GM21576 (cell line): ENCODE data around the gene GNB5.
"Not testable (repeated sequence)": the region's sequence is repeated elsewhere in the genome, so short reads cannot be mapped to it uniquely, and the experiment has no call there.

Experiments used
- ATAC-seq: cut with Tn5 transposase; IDR thresholded peaks from one replicate; pipeline ENCODE4 v1.9.1; 2021; ENCODE audit warnings: mild to moderate bottlenecking, moderate library complexity; ENCODE audit not compliant: unreplicated experiment

GNB5 gene

DNA sequence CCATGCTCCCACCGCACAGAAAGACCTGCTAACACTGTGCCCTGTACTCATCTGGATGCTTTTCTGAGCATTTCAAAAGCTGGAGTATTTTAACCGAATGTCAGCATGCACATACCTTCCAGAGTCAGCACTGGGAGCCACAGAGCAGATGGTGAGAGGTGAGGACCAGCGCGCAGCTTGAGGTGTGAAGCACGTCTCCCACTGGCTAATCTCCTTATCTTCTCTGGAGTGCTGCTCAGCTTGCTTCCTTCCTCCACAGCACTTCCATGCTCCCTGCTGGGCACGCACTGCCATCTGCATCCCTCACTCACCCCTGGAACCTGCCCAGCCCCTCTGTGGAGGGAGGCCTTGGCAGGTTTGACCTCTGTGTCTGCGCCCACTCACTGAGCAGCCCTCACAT is at the start of gene GNB5:
GNB5 (minus strand) TSS at position 186 of the 400 bp plus-strand sequence. CDS start 6,716 bp downstream, outside the sequence.
- ATAC-seq, result no peak

- ATAC-seq, result no peak
These were observed 49.0 kb upstream of the GNB5 start for GRCh38 chr15:52240166-52240565.

GRCh38 chr15:52238989-52239525 is 47.9 kb upstream of the GNB5 start:
- not testable (repeated sequence) for ATAC-seq

DNA sequence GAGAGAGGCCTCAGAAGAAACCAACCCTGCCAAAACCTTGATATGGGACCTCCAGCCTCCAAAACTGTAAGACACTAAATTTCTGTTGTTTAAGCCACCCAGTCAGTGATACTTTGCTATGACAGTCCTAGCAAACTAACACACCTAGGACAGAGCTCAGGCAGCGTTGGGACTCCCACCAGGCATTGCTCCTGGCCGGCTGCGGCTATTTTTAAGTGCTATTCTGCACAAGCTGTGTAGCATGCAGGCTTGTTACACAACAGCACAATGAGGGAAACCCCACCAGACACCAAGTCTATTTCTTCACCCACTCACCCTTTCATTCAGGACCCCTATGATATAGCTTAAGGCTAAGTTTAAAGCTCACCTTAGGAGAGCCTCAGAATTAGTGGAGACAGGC is 47.0 kb upstream of the GNB5 start:
- no peak for ATAC-seq

DNA sequence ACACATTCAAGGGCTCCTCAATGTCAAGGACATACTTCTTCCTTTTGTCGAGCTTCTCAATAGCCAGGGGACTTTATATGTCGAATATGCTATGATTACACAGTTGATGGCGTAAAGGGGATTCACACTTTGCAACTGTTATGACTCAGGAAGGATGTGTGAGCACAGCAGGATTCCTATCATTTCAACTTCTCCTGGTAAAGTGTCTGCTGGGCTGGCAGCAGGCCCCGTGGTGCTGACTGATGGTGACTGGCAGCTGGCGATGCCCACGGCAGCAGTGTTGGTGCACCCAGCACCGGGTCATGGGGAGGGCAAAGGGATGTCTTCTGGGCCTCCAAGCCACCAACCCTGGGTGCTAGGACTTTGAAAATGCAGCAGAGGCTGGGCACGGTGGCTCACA is 44.8 kb upstream of the GNB5 start:
- ATAC-seq, result no peak

GRCh38 chr15:52234596-52235541 is 43.7 kb upstream of the GNB5 start:
- ATAC-seq, result peak; percentile 45

DNA sequence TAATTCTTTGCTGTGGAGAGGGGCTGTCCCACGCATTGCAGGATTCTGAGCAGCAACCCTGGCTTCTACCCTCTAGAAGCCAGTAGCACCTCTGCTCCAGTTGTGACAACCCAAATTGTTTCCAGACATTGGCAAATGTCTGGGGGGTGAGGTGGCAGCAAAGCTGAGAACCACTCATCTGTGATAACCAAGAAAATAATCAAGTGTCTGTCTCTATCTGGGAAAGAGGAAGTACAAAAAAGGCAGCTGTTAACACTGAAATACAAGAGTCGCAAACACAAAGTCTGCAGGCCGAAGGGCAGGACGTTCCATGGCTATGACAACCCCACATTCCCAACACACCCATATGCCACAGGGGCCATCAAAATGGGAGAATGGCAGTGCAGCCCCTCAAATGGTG is 42.2 kb upstream of the GNB5 start:
- ATAC-seq, result peak; percentile 30

- peak; percentile 60 for ATAC-seq
These were observed 41.1 kb upstream of the GNB5 start for GRCh38 chr15:52232327-52232726.

- ATAC-seq, result no peak
These were observed 38.9 kb upstream of the GNB5 start for GRCh38 chr15:52230073-52230472.

GRCh38 chr15:52228921-52229320 is 37.7 kb upstream of the GNB5 start:
- no peak for ATAC-seq

GRCh38 chr15:52227456-52227855 is 36.3 kb upstream of the GNB5 start:
- ATAC-seq, result peak; percentile 63

- ATAC-seq, result no peak
These were observed 34.0 kb upstream of the GNB5 start for GRCh38 chr15:52225230-52225629.

DNA sequence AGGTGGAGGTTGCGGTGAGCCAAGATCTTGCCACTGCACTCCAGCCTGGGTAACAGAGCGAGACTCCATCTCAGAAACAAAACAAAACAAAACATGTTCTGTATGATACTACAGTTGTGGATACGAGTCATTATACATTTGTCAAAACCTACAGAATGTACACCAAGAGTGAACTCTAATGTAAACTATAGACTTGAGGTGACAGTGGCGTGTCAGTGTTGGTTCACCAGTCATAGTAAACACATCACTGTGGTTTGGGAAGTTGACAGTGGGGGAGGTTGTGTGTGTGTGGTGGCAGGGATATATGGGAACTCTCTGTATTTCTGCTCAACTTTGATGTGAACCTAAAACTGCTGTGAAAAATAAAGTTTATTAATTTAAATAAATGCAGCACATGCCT is 33.0 kb upstream of the GNB5 start:
- ATAC-seq, result no peak

DNA sequence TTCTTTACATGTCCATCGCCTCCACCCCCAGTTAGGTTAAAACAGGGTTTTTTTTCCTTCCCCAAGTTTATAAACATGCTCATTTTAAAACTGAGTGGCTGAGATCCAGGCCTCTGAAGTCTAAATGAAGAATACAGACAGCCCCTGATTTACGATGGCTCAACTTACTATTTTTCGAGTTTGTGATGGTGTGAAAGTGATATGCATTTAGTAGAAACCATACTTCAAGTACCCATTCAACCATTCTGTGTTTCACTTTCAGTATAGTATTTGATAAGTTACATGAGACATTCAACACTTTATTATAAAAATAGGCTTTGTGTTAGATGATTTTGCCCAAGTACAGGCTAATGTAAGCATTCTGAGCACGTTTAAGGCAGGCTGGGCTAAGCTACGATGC is 30.5 kb upstream of the GNB5 start:
- peak; percentile 55 for ATAC-seq

GRCh38 chr15:52220937-52221660 is 29.9 kb upstream of the GNB5 start:
- peak; percentile 51 for ATAC-seq

- ATAC-seq, result no peak
These were observed 29.1 kb upstream of the GNB5 start for GRCh38 chr15:52220251-52220650.

DNA sequence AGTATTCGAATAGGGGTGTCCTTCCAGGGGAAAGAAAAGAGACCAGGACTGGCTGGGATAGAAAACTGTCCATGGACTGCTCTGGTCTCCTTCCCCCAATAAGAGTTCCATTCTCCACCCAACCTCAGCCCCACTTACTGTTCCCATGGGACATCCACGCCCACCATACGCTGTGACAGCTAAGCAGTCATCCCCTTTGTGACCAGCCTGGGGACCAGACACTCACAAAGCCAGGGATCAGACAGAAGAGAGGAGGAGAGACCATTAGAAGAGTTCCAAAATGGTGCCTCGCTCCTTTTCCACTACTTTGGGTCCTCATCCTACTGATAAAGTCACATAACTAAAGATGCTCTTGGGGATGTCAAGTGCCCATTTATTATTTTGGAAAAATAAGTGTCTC is 27.6 kb upstream of the GNB5 start:
- no peak for ATAC-seq

DNA sequence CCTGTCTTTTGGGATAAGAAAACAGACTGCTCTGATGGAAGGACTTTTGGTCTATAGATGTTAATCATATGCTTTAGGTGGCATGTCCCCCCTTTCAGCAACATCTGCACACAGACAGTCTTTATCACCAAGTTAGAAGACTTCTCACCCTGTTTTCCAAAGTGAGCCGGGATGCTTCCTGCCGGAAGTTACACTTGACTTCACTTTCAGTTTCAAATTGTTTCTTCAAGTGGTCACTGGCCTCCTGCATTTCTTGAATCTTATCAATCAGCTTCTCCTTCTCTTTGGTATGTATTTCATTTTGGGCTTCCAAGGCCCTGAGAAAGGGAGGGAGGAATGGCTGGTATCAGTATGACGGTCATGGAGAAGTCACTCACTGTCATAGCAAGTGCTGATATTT is 27.2 kb upstream of the GNB5 start:
- no peak for ATAC-seq

DNA sequence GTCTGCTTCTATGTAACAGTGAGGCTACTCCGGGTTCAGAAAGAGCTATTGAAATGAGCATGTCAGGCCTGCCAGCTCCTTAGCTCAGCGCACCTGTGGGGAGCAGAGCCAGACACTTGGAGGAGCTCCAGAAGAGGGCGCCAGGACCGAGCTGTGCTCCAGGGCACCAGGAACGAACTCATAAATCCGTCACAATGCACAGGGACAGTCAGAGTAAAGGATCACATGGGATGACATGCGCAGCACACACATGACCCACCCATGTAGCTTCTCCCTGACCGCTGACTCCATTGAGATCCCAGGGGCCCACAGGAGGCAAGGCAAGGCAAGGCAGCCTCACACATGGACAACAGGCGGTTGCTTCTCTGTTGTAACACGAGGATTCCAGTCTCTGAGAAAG is 26.0 kb upstream of the GNB5 start:
- ATAC-seq, result no peak

GRCh38 chr15:52214553-52214952 is 23.4 kb upstream of the GNB5 start:
- no peak for ATAC-seq

GRCh38 chr15:52213206-52213605 is 22.0 kb upstream of the GNB5 start:
- no peak for ATAC-seq
